Activated T-cell treated with anti-CD3 and anti-CD28 coated beads for 24 hours (primary cell): Measurements from ENCODE around the gene CMTM4.

Source experiments
- DNase-seq: peaks from one replicate; pipeline ENCODE4 v3.0.0-alpha.2; 2020; ENCODE audit warnings: low read depth

Gene CMTM4

DNA sequence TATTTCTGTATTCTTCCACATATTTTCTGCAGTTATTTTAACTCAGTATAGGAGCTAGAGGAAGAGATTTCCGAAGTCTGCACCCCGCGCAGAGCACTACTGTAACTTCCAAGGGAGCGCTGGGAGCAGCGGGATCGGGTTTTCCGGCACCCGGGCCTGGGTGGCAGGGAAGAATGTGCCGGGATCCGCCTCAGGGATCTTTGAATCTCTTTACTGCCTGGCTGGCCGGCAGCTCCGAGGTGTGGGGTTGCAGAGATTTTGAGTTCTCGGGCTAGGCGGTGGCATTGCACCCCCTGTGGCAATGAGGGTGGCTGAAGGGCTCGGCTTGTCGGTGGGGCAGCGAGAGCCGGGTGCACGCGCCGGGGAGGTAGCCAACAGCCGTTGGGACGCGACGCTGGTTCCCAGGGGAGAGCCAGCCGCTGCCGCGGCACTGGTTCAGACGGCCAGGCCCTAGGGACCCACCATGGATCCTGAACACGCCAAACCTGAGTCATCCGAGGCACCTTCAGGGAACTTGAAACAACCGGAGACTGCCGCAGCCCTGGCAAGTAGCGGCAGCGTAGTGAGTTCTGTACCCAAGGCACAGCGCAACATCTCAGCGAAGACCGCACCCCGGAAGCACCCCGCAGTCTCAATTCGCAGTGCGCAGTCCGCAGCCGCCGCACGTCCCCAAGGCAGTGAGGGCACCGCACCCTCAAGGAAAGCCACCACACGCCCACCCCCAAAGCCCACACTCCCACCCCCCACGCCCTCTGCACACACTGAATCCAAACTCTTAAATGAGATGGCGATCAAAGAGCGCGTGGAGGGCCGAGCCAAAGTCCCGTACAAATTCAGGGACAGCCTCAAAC is 130.3 kb downstream of the CMTM4 start, which contains the start of gene CMTM1:
Gene CMTM1 (plus strand): TSS at position 389 of the 851 bp plus-strand sequence. CDS start 75 bp downstream, at position 464.
- no peak for DNase-seq
